ENCODE data around the gene ADRA2B.

GRCh38 chr2:96098900-96099590 lies 17.3 kb downstream of the ADRA2B start:
- TF ChIP-seq POLR2AphosphoS5 (IDR thresholded peaks at IDR 0.05; ENCODE audit: borderline replicate concordance, low read depth, low read length) (no peak), EZH2 (IDR thresholded peaks at IDR 0.05) (no peak), FOXP2 (optimal IDR thresholded peaks at IDR 0.05; ENCODE audit: control extremely low read depth, extremely low read length, insufficient read depth) (no peak)

All from SK-N-MC (cell line).